DND-41 (cell line): Measurements from ENCODE around the gene GADL1.

Experiments
- ATAC-seq: fragments of 200-7000 bp; cut with Tn5 transposase; 3 replicates; pipeline ENCODE4 v1.9.1; 2021; ENCODE audit warnings: low read depth; ENCODE audit not compliant: insufficient read depth
- DNase-seq: peaks from one replicate; pipeline ENCODE4 v3.0.0-alpha.2; 2020
- H2AFZ ChIP-seq: 2 replicates; pipeline ENCODE4 v1.6.0; 2012; ENCODE audit warnings: low read depth, low read length
- H3K27ac ChIP-seq: 2 replicates; pipeline ENCODE4 v1.5.1; 2012; ENCODE audit warnings: low read length, inconsistent platforms
- H3K27me3 ChIP-seq: fragments of 200-600 bp; sonication (generic); 2 replicates; pipeline ENCODE4 v1.6.0; 2012; ENCODE audit warnings: low read length, mild to moderate bottlenecking, inconsistent platforms; ENCODE audit not compliant: insufficient read depth, poor library complexity
- H3K36me3 ChIP-seq: 2 replicates; pipeline ENCODE4 v1.5.1; 2012; ENCODE audit warnings: low read length, inconsistent platforms; ENCODE audit not compliant: insufficient read depth
- H3K4me1 ChIP-seq: 2 replicates; pipeline ENCODE4 v1.5.1; 2012; ENCODE audit warnings: mild to moderate bottlenecking, low read length; ENCODE audit not compliant: insufficient read depth
- H3K4me2 ChIP-seq: 2 replicates; pipeline ENCODE4 v1.6.0; 2012; ENCODE audit warnings: mild to moderate bottlenecking, moderate library complexity, low read length, inconsistent platforms; ENCODE audit not compliant: insufficient read depth
- H3K4me3 ChIP-seq, 2 experiments: fragments of 200-600 bp in 1 of 2; shearing (Covaris generic) in 1 of 2; 2 replicates each; pipeline ENCODE4 v1.5.1; 2012 to 2016; ENCODE audit warnings: inconsistent platforms in 2 of 2, low read length in 2 of 2, mild to moderate bottlenecking in 2 of 2, low read depth in 1 of 2, moderate library complexity in 1 of 2
- H3K79me2 ChIP-seq: 2 replicates; pipeline ENCODE4 v1.6.0; 2012; ENCODE audit warnings: low read length, inconsistent platforms; ENCODE audit not compliant: insufficient read depth
- H3K9ac ChIP-seq: 2 replicates; pipeline ENCODE4 v1.6.0; 2012; ENCODE audit warnings: low read depth, mild to moderate bottlenecking, inconsistent platforms, low read length, moderate library complexity
- H3K9me3 ChIP-seq: 2 replicates; pipeline ENCODE4 v1.5.1; 2012; ENCODE audit warnings: low read length, moderate library complexity, mild to moderate bottlenecking, inconsistent platforms; ENCODE audit not compliant: insufficient read depth, severe bottlenecking
- H4K20me1 ChIP-seq: 2 replicates; pipeline ENCODE4 v1.6.0; 2012; ENCODE audit warnings: low read length; ENCODE audit not compliant: insufficient read depth
- EZH2 ChIP-seq: IDR thresholded peaks from 3 replicates; pipeline ENCODE4 v1.6.1; 2012; ENCODE audit warnings: borderline replicate concordance, low read depth, mild to moderate bottlenecking, moderate library complexity, low read length, inconsistent platforms; ENCODE audit not compliant: severe bottlenecking
- TF ChIP-seq, protein P1 (sequence below): IDR thresholded peaks from 2 replicates; pipeline ENCODE4 v1.5.1; 2012; ENCODE audit warnings: borderline replicate concordance, low read length, moderate library complexity, mild to moderate bottlenecking; ENCODE audit not compliant: poor library complexity, severe bottlenecking; ENCODE audit errors: extremely low read depth

Gene GADL1

DNA sequence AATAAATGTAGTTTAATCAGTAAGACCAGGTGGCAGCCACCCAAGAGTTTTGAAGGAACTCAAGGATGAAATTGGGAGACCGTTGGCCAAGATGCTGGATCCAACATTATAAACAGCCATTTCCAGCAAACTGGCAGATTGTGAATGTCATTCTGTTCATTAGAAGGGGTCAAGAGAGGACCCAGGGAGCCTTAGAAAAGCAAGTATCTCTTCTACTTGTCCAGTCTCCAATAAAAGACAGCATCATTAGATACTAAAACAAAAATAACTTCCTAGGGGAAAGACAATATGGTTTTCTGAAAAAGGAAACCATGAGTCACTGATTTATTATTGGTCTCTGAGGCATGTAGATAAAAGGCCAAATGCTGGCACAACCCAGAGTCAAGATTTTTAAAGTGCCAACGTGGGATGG is 67.9 kb downstream of the GADL1 start:
- no peaks in the 10 kb centered on the region for H3K4me1 ChIP-seq
- no peak overlapping the region for H2AFZ ChIP-seq
- TF ChIP-seq, protein P1, sequence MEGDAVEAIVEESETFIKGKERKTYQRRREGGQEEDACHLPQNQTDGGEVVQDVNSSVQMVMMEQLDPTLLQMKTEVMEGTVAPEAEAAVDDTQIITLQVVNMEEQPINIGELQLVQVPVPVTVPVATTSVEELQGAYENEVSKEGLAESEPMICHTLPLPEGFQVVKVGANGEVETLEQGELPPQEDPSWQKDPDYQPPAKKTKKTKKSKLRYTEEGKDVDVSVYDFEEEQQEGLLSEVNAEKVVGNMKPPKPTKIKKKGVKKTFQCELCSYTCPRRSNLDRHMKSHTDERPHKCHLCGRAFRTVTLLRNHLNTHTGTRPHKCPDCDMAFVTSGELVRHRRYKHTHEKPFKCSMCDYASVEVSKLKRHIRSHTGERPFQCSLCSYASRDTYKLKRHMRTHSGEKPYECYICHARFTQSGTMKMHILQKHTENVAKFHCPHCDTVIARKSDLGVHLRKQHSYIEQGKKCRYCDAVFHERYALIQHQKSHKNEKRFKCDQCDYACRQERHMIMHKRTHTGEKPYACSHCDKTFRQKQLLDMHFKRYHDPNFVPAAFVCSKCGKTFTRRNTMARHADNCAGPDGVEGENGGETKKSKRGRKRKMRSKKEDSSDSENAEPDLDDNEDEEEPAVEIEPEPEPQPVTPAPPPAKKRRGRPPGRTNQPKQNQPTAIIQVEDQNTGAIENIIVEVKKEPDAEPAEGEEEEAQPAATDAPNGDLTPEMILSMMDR: no peak
- TF ChIP-seq EZH2: no peak
- ATAC-seq (no peak), DNase-seq (no peak)
- H3K9me3 ChIP-seq: no peaks in the 10 kb centered on the region
- H3K27ac ChIP-seq: no peak overlapping the region
- no peak overlapping the region for H3K4me2 ChIP-seq
- H3K9ac ChIP-seq: no peak overlapping the region
- H3K79me2 ChIP-seq: no peaks in the 10 kb centered on the region
- no peak overlapping the region for H3K4me3 ChIP-seq
- H3K36me3 ChIP-seq: no peaks in the 10 kb centered on the region
- no peaks in the 10 kb centered on the region for H4K20me1 ChIP-seq
- H3K27me3 ChIP-seq: no peaks in the 10 kb centered on the region

DNA sequence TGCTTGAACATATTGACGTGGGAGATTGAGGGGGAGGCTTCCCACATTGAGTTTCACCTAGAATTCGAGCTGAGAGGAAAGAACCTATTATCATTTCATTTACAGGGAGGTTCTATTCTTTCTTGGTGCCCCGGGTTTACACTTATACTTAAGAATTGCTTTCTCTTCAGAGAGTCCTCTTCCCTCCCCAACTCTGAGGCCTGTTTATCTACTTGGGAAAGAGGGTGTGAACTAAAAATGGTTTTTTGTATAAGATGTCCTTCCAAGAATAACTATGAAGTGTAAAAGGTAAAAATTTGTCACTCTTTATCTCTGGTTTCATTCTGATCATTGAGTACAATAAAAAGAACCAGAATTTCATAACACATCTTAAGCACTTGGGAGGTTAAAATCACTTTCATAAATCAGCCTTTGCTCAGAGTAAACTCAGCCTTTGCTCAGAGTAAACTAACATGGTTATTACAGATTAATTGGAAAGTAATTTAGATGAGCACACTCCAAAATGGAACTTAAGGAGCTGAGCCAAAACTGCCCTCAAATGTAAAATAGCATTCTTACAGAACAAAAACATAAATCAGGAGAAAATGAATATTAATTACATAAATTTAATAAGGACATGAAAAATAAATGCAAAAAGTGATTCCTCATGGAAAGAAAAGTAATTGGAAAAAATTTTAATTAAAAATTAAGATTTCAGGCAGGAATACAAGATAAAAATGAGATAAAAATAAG is 75.2 kb downstream of the GADL1 start:
- H2AFZ ChIP-seq: no peak overlapping the region
- ATAC-seq (no peak), DNase-seq (no peak)
- H3K4me1 ChIP-seq: no peaks in the 10 kb centered on the region
- TF ChIP-seq EZH2: no peak
- TF ChIP-seq, protein P1: no peak
- no peak overlapping the region for H3K9ac ChIP-seq
- no peak overlapping the region for H3K4me3 ChIP-seq
- no peaks in the 10 kb centered on the region for H3K9me3 ChIP-seq
- no peak overlapping the region for H3K4me2 ChIP-seq
- no peaks in the 10 kb centered on the region for H4K20me1 ChIP-seq
- H3K27ac ChIP-seq: no peak overlapping the region
- H3K36me3 ChIP-seq: no peaks in the 10 kb centered on the region
- no peaks in the 10 kb centered on the region for H3K79me2 ChIP-seq
- no peaks in the 10 kb centered on the region for H3K27me3 ChIP-seq

DNA sequence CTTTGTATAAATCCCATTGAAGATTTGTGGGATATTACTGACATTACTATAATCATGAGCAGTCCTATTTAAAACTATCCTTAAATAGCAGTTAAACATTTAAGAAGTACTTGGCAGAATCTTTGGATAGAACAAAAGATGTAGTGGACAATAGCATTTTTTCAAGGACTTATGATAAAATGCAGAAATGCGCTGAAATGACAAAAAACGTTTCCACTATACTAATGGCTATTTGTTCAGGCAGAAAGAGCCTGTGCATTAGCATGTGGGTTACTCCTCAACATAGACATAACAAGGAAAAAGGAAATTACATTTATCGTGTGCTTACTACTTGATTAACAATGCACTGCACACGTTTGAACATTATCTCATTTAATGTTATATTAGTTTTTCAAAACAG is 80.7 kb downstream of the GADL1 start:
- TF ChIP-seq EZH2: no peak
- TF ChIP-seq, protein P1: no peak
- DNase-seq: no peak
- no peak overlapping the region for H2AFZ ChIP-seq
- H3K9ac ChIP-seq: no peak overlapping the region
- ATAC-seq: no peak
- peaks cover 6% of the 10 kb centered on the region; the same call in 1 of the 2 replicates for H3K4me1 ChIP-seq
- H3K4me2 ChIP-seq: no peak overlapping the region
- H3K36me3 ChIP-seq: no peaks in the 10 kb centered on the region
- no peak overlapping the region for H3K27ac ChIP-seq
- H3K4me3 ChIP-seq: no peak overlapping the region
- H3K9me3 ChIP-seq: no peaks in the 10 kb centered on the region
- no peaks in the 10 kb centered on the region for H4K20me1 ChIP-seq
- H3K79me2 ChIP-seq: no peaks in the 10 kb centered on the region
- H3K27me3 ChIP-seq: no peaks in the 10 kb centered on the region
